Measurements from ENCODE around the gene POLR1E. TPM values are rescaled to one million over a fixed set of nuclear protein-coding genes. Genes with fewer than 3 reads are reported as not detected.

POLR1E gene
- total and polyA plus RNA-seq, 10 of the 15 experiments (the other 5 are each of a cell fraction or from before 2014, with no cell fraction given) = 13.7 to 71.3 (median 50.4) TPM

DNA sequence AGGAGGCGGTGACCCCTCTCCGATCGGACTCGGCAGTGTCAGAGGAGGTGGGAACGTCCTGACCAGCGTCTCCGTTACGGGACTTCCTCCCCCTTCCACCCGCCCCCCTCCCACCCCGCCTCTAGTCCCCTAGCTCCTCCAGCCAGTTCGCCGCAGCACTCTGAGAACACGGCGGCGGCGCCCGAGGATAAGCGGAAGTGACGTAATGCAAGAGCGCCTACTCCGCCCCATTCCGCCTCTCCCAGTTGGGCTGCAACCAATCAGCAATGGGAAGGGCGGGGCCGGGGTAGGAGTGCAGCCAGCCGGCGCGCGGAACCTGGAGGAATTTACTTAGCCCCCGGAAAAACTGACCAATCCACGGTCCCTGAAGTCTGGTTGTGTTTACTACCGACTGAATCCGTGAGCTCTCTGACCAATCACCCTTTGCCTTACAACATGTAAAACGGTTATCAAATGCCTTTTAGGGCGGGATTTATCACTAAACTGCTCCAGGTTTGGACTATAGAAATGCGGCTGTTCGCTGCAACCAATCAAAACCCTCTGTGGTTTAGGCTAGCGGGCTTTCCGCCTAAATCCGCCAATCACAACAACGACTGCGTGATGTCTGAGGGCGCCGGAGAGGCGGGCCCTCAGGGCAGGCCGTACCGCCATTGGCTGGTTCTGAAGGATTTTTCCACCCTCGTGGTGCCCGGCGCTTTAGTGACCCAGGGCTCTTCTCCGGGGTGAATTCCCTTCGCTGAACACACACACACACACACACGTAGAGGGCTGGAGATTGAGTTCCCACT lies 20.3 kb upstream of the POLR1E start, which contains the start of gene ZBTB5:
TSS of gene ZBTB5 (minus strand) at position 202 of the 788 bp plus-strand sequence. CDS start 22,899 bp downstream, outside the sequence.
- CTCF ChIA-PET = interaction anchor here (1.2 to 1.9 kb wide), 5 partner anchors 16 to 124 kb away, joined by 3 to 7 read pairs (median 5); no protein-coding TSS in a partner anchor
- Histone ChIP-seq H3K4me2 (ENCODE audit: control insufficient read depth, insufficient read depth) (peak within 1 kb of the TSS; percentile 90), H3K27ac (ENCODE audit: control insufficient read depth, insufficient read depth) (peak within 1 kb of the TSS; percentile 92), H3K27me3 (replicated peaks in 1 of 2; ENCODE audit: control insufficient read depth in 2 of 2, insufficient read depth in 2 of 2, low read length in 1 of 2) (no peaks in the 10 kb centered on the region), H3K9me3 (replicated peaks; ENCODE audit: control insufficient read depth, insufficient read depth, low read length) (no peaks in the 10 kb centered on the region), H3K9ac (ENCODE audit: control insufficient read depth, insufficient read depth, low read length) (peak within 1 kb of the TSS; percentile 95), H4K20me1 (ENCODE audit: control insufficient read depth, insufficient read depth) (no peaks in the 10 kb centered on the region), H3K36me3 (ENCODE audit: control insufficient read depth in 2 of 2, insufficient read depth in 2 of 2, low read length in 1 of 2) (no peaks in the 10 kb centered on the region), H3K79me2 (ENCODE audit: control insufficient read depth, insufficient read depth, low read length) (peaks cover 45% of the 10 kb centered on the region), H3K4me1 (ENCODE audit: control insufficient read depth, insufficient read depth, low read length) (no peaks in the 10 kb centered on the region), H3K4me3 (peak within 1 kb of the TSS; percentile 84), H2AFZ (ENCODE audit: control insufficient read depth, low read depth, low read length) (peak within 1 kb of the TSS; percentile 85)
- ATAC-seq (peak; percentile 85), FAIRE-seq (peak; percentile 96), DNase-seq (ENCODE audit: low read depth, low spot score) (peak; percentile 100)
- in situ Hi-C loops (cut with MboI) (no loop called here), intact Hi-C loops (cut with micrococcal nuclease; ENCODE audit: unreplicated experiment) (loop anchor here (1.0 to 10.0 kb wide), 4 partner anchors 55 to 599 kb away; partner anchors contain the start of genes PAX5, SHB and TOMM5)
- no TSS peak for BruUV-seq (replicated peaks)
- SMC1A ChIA-PET (ENCODE audit: uncharacterized antibody, unreplicated experiment) = interaction anchor here (0.6 to 3.9 kb wide), 7 partner anchors 13 to 61 kb away, joined by 3 to 33 read pairs (median 3); no protein-coding TSS in a partner anchor
- RAD21 ChIA-PET (ENCODE audit: unreplicated experiment) = interaction anchor here (0.6 to 1.9 kb wide), 8 partner anchors 14 to 611 kb away, joined by 4 to 11 read pairs (median 5); partner anchors contain the start of gene POLR1E
- POLR2A ChIA-PET = interaction anchor here (0.5 to 4.9 kb wide), 7 partner anchors 21 to 703 kb away, joined by 3 to 28 read pairs (median 4); partner anchors contain the start of genes POLR1E and TOMM5
- WGBS (ENCODE audit: insufficient coverage, insufficient replicate concordance, low lambda C conversion rate, missing lambda C conversion rate) = 1% methylated on average over 43 of the region's 52 CpGs
- TF ChIP-seq HCFC1 (IDR thresholded peaks at IDR 0.05; ENCODE audit: low read length) (no peak; the same call in 1 of the 2 replicates), TAF1 (IDR thresholded peaks at IDR 0.05; ENCODE audit: borderline replicate concordance, low read depth, low read length) (0 out of 2 replicates have a peak, but pooled peaks have one; percentile 40), FOXK2 (IDR thresholded peaks at IDR 0.05) (no peak), PAX5 (IDR thresholded peaks at IDR 0.05; ENCODE audit: borderline replicate concordance, low read depth, low read length) (peak; percentile 65; the same call in 1 of the 2 replicates), IKZF1 (conservative IDR thresholded peaks at IDR 0.05) (no peak; the same call in 1 of the 2 replicates), ESRRA (IDR thresholded peaks at IDR 0.05; ENCODE audit: low read length) (peak; percentile 52; the same call in 1 of the 2 replicates), JUNB (IDR thresholded peaks at IDR 0.05) (no peak; the same call in 1 of the 2 replicates), EED (IDR thresholded peaks at IDR 0.05; ENCODE audit: low read depth) (peak; percentile 9; the same call in 1 of the 2 replicates), NBN (IDR thresholded peaks at IDR 0.05) (peak; percentile 69; the same call in 1 of the 2 replicates), TCF3 (IDR thresholded peaks at IDR 0.05; ENCODE audit: borderline replicate concordance, insufficient read depth, low read depth, low read length) (0 out of 2 replicates have a peak, but pooled peaks have one; percentile 13), ZNF622 (IDR thresholded peaks at IDR 0.05) (no peak), NRF1 (conservative IDR thresholded peaks at IDR 0.05; ENCODE audit: low read depth, low read length) (no peak)
- TF ChIP-seq, protein P1, sequence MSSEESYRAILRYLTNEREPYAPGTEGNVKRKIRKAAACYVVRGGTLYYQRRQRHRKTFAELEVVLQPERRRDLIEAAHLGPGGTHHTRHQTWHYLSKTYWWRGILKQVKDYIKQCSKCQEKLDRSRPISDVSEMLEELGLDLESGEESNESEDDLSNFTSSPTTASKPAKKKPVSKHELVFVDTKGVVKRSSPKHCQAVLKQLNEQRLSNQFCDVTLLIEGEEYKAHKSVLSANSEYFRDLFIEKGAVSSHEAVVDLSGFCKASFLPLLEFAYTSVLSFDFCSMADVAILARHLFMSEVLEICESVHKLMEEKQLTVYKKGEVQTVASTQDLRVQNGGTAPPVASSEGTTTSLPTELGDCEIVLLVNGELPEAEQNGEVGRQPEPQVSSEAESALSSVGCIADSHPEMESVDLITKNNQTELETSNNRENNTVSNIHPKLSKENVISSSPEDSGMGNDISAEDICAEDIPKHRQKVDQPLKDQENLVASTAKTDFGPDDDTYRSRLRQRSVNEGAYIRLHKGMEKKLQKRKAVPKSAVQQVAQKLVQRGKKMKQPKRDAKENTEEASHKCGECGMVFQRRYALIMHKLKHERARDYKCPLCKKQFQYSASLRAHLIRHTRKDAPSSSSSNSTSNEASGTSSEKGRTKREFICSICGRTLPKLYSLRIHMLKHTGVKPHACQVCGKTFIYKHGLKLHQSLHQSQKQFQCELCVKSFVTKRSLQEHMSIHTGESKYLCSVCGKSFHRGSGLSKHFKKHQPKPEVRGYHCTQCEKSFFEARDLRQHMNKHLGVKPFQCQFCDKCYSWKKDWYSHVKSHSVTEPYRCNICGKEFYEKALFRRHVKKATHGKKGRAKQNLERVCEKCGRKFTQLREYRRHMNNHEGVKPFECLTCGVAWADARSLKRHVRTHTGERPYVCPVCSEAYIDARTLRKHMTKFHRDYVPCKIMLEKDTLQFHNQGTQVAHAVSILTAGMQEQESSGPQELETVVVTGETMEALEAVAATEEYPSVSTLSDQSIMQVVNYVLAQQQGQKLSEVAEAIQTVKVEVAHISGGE (CRISPR knock-in tag; IDR thresholded peaks at IDR 0.05) = no peak
- TF ChIP-seq, protein P2, sequence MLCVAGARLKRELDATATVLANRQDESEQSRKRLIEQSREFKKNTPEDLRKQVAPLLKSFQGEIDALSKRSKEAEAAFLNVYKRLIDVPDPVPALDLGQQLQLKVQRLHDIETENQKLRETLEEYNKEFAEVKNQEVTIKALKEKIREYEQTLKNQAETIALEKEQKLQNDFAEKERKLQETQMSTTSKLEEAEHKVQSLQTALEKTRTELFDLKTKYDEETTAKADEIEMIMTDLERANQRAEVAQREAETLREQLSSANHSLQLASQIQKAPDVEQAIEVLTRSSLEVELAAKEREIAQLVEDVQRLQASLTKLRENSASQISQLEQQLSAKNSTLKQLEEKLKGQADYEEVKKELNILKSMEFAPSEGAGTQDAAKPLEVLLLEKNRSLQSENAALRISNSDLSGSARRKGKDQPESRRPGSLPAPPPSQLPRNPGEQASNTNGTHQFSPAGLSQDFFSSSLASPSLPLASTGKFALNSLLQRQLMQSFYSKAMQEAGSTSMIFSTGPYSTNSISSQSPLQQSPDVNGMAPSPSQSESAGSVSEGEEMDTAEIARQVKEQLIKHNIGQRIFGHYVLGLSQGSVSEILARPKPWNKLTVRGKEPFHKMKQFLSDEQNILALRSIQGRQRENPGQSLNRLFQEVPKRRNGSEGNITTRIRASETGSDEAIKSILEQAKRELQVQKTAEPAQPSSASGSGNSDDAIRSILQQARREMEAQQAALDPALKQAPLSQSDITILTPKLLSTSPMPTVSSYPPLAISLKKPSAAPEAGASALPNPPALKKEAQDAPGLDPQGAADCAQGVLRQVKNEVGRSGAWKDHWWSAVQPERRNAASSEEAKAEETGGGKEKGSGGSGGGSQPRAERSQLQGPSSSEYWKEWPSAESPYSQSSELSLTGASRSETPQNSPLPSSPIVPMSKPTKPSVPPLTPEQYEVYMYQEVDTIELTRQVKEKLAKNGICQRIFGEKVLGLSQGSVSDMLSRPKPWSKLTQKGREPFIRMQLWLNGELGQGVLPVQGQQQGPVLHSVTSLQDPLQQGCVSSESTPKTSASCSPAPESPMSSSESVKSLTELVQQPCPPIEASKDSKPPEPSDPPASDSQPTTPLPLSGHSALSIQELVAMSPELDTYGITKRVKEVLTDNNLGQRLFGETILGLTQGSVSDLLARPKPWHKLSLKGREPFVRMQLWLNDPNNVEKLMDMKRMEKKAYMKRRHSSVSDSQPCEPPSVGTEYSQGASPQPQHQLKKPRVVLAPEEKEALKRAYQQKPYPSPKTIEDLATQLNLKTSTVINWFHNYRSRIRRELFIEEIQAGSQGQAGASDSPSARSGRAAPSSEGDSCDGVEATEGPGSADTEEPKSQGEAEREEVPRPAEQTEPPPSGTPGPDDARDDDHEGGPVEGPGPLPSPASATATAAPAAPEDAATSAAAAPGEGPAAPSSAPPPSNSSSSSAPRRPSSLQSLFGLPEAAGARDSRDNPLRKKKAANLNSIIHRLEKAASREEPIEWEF (IDR thresholded peaks at IDR 0.05; ENCODE audit: insufficient replicate concordance, low read depth, low read length) = no peak

All from GM12878 (cell line).